ENCODE measurements around the gene ZNF512B. TPM values are rescaled to one million over a fixed set of nuclear protein-coding genes. Genes with fewer than 3 reads are reported as not detected.
"Not testable (repeated sequence)": the region's sequence is repeated elsewhere in the genome, so short reads cannot be mapped to it uniquely, and the experiment has no call there.

The ZNF512B gene
- total RNA-seq, 1 donor from 2014 or later = 7.1 TPM

- peak in 1 of 2 donors; percentile 76 for DNase-seq (ENCODE audit: low read depth in 2 of 2)
Observed at GRCh38 chr20:63977739-63978276, 8.1 kb upstream of the ZNF512B start.

GRCh38 chr20:63976980-63977738 is 7.4 kb upstream of the ZNF512B start:
- DNase-seq (ENCODE audit: low read depth in 2 of 2) = no peak

- DNase-seq (ENCODE audit: low read depth in 2 of 2) = not testable (repeated sequence)
Observed at GRCh38 chr20:63976511-63976910, 6.8 kb upstream of the ZNF512B start.

- no peak for DNase-seq (ENCODE audit: low read depth in 2 of 2)
Observed at GRCh38 chr20:63974402-63975200, 4.9 kb upstream of the ZNF512B start.

- DNase-seq (ENCODE audit: low read depth in 2 of 2) = peak; percentile 87 to 92
Observed at GRCh38 chr20:63973636-63974401, 4.1 kb upstream of the ZNF512B start.

- no peak for DNase-seq (ENCODE audit: low read depth in 2 of 2)
Observed at GRCh38 chr20:63973160-63973479, 3.4 kb upstream of the ZNF512B start.

GRCh38 chr20:63972312-63973159 is 2.8 kb upstream of the ZNF512B start:
- DNase-seq (ENCODE audit: low read depth in 2 of 2) = peak; percentile 81 to 83

- not testable (repeated sequence) for DNase-seq (ENCODE audit: low read depth in 2 of 2)
Observed at GRCh38 chr20:63971960-63972311, 2.2 kb upstream of the ZNF512B start.

GRCh38 chr20:63970714-63971431 is 1.1 kb upstream of the ZNF512B start:
- no peak for DNase-seq (ENCODE audit: low read depth in 2 of 2)

- DNase-seq (ENCODE audit: low read depth in 2 of 2) = peak; percentile 8 to 13
Observed at GRCh38 chr20:63968928-63969760, 586 bp downstream of the ZNF512B start.

- DNase-seq (ENCODE audit: low read depth in 2 of 2) = no peak
Observed at GRCh38 chr20:63968136-63968927, 1.4 kb downstream of the ZNF512B start.

GRCh38 chr20:63967330-63968135 is 2.2 kb downstream of the ZNF512B start:
- DNase-seq (ENCODE audit: low read depth in 2 of 2) = peak in 1 of 2 donors; percentile 0

GRCh38 chr20:63966944-63967322 is 2.8 kb downstream of the ZNF512B start:
- DNase-seq (ENCODE audit: low read depth in 2 of 2) = no peak

- no peak for DNase-seq (ENCODE audit: low read depth in 2 of 2)
Observed at GRCh38 chr20:63966172-63966943, 3.4 kb downstream of the ZNF512B start.

- DNase-seq (ENCODE audit: low read depth in 2 of 2) = no peak
Observed at GRCh38 chr20:63964412-63964811, 5.3 kb downstream of the ZNF512B start.

- DNase-seq (ENCODE audit: low read depth in 2 of 2) = no peak
Observed at GRCh38 chr20:63963784-63964301, 5.9 kb downstream of the ZNF512B start.

GRCh38 chr20:63963348-63963741 is 6.4 kb downstream of the ZNF512B start:
- no peak for DNase-seq (ENCODE audit: low read depth in 2 of 2)

All from lung microvascular endothelial cell (primary cell).